HG03520 (cell line): ENCODE measurements around the gene JCHAIN.
"Not testable (repeated sequence)": the region's sequence is repeated elsewhere in the genome, so short reads cannot be mapped to it uniquely, and the experiment has no call there.

Experiments used
- ATAC-seq: cut with Tn5 transposase; IDR thresholded peaks from one replicate; pipeline ENCODE4 v1.9.1; 2021; ENCODE audit warnings: mild to moderate bottlenecking, moderate library complexity; ENCODE audit not compliant: unreplicated experiment

JCHAIN gene

GRCh38 chr4:70651864-70652506 lies 14.3 kb downstream of the JCHAIN start:
- ATAC-seq, result peak; percentile 43

GRCh38 chr4:70650741-70651140 lies 15.6 kb downstream of the JCHAIN start:
- ATAC-seq, result not testable (repeated sequence)

GRCh38 chr4:70640192-70640591 lies 26.1 kb downstream of the JCHAIN start:
- peak; percentile 52 for ATAC-seq

- ATAC-seq, result no peak
Observed at GRCh38 chr4:70637239-70637913, 28.9 kb downstream of the JCHAIN start.

GRCh38 chr4:70634482-70634881 lies 31.8 kb downstream of the JCHAIN start:
- no peak for ATAC-seq

- ATAC-seq, result no peak
Observed at GRCh38 chr4:70632028-70632427, 34.3 kb downstream of the JCHAIN start.

GRCh38 chr4:70630162-70630561 lies 36.1 kb downstream of the JCHAIN start:
- ATAC-seq, result no peak

- ATAC-seq, result peak; percentile 74
Observed at GRCh38 chr4:70629469-70630090, 36.7 kb downstream of the JCHAIN start.

- ATAC-seq, result no peak
Observed at GRCh38 chr4:70628444-70628843, 37.9 kb downstream of the JCHAIN start, which contains the start of gene ENAM. Gene ENAM (plus strand): TSS chr4:70628744. CDS start chr4:70629501, 757 bp downstream.

- ATAC-seq, result no peak
Observed at GRCh38 chr4:70627620-70628019, 38.7 kb downstream of the JCHAIN start.

- no peak for ATAC-seq
Observed at GRCh38 chr4:70624226-70624793, 42.0 kb downstream of the JCHAIN start.

- no peak for ATAC-seq
Observed at GRCh38 chr4:70623323-70623722, 43.0 kb downstream of the JCHAIN start.

- no peak for ATAC-seq
Observed at GRCh38 chr4:70619778-70620177, 46.5 kb downstream of the JCHAIN start.

GRCh38 chr4:70619288-70619687 lies 47.0 kb downstream of the JCHAIN start:
- ATAC-seq, result no peak

- no peak for ATAC-seq
Observed at GRCh38 chr4:70614184-70614555, 52.1 kb downstream of the JCHAIN start.

- ATAC-seq, result peak; percentile 51
Observed at GRCh38 chr4:70613306-70614183, 52.8 kb downstream of the JCHAIN start.

GRCh38 chr4:70608324-70608723 lies 58.0 kb downstream of the JCHAIN start:
- ATAC-seq, result no peak

- no peak for ATAC-seq
Observed at GRCh38 chr4:70607334-70607853, 58.9 kb downstream of the JCHAIN start.

- no peak for ATAC-seq
Observed at GRCh38 chr4:70606459-70606858, 59.8 kb downstream of the JCHAIN start.
